Astrocyte of the spinal cord (primary cell): ENCODE measurements around the gene TECR.
"Not testable (repeated sequence)": the region's sequence is repeated elsewhere in the genome, so short reads cannot be mapped to it uniquely, and the experiment has no call there.

Experiments
- DNase-seq: peaks from one replicate; pipeline ENCODE4 v3.0.0; 2011; ENCODE audit warnings: low read depth, low spot score
- H3K4me3 ChIP-seq: 2 replicates; pipeline ENCODE4 v1.5.1; 2011; ENCODE audit warnings: low read depth, mild to moderate bottlenecking, low read length, moderate library complexity
- CTCF ChIP-seq: IDR thresholded peaks from 2 replicates; pipeline ENCODE4 v1.5.1; 2012; ENCODE audit warnings: low read depth, mild to moderate bottlenecking, low read length, inconsistent platforms
- in situ Hi-C: cut with HindIII; loops from 2 replicates; pipeline ENCODE4 v1.10.0; 2017; ENCODE audit warnings: low sequenced_read_pairs

The TECR gene

GRCh38 chr19:14595558-14595957, 66.2 kb downstream of the TECR start:
- TF ChIP-seq CTCF, result no peak
- no peak for DNase-seq
- H3K4me3 ChIP-seq, result no peak overlapping the region
- in situ Hi-C loops, result no loop called here

- DNase-seq, result no peak
- in situ Hi-C loops, result no loop called here
- no peak for TF ChIP-seq CTCF
- H3K4me3 ChIP-seq, result no peak overlapping the region
Measured at GRCh38 chr19:14599548-14600147, 70.3 kb downstream of the TECR start.

GRCh38 chr19:14603990-14604387, 74.6 kb downstream of the TECR start:
- DNase-seq, result no peak
- H3K4me3 ChIP-seq, result no peak overlapping the region
- in situ Hi-C loops, result no loop called here
- no peak for TF ChIP-seq CTCF

- H3K4me3 ChIP-seq, result no peak overlapping the region
- in situ Hi-C loops, result no loop called here
- DNase-seq, result no peak
- TF ChIP-seq CTCF, result no peak
Measured at GRCh38 chr19:14606627-14607026, 77.2 kb downstream of the TECR start.

GRCh38 chr19:14611051-14611450, 81.7 kb downstream of the TECR start:
- DNase-seq, result no peak
- TF ChIP-seq CTCF, result no peak
- in situ Hi-C loops, result no loop called here

GRCh38 chr19:14612242-14612641, 82.8 kb downstream of the TECR start:
- H3K4me3 ChIP-seq, DNase-seq, in situ Hi-C loops: not testable (repeated sequence)

More at GRCh38 chr19:14611051-14611450, 81.7 kb downstream of the TECR start:
- H3K4me3 ChIP-seq, result no peak overlapping the region

GRCh38 chr19:14612657-14613056, 83.3 kb downstream of the TECR start:
- in situ Hi-C loops, result no loop called here
- H3K4me3 ChIP-seq, result no peak overlapping the region
- DNase-seq, result no peak
- TF ChIP-seq CTCF, result no peak

GRCh38 chr19:14613399-14614098, 84.2 kb downstream of the TECR start:
- in situ Hi-C loops, H3K4me3 ChIP-seq, DNase-seq: not testable (repeated sequence)
